Esophagus mucosa (tissue), 1 donor: Measurements from ENCODE around the gene BLM. TPM values are rescaled to one million over a fixed set of nuclear protein-coding genes. Genes with fewer than 3 reads are reported as not detected.
A peak's percentile ranks its signal among the peaks of the same experiment; 100 is the strongest.
"Not testable (repeated sequence)": the region's sequence is repeated elsewhere in the genome, so short reads cannot be mapped to it uniquely, and the experiment has no call there.

Source experiments
- ATAC-seq: fragments of 200-7000 bp; cut with Tn5 transposase; one replicate; pipeline ENCODE4 v1.9.1; 2020
- total RNA-seq: library from RNA; stranded (reverse); gene quantifications from one replicate; pipeline ENCODE4 v1.2.4, GENCODE V29; 2023
- donor health status: DM: yes; HTN: yes; CAD: no.

BLM gene
- total RNA-seq, 1 donor from 2014 or later: 4.3 TPM

- ATAC-seq: not testable (repeated sequence)
Measured at GRCh38 chr15:90740545-90740944, 23.4 kb downstream of the BLM start.

- no peak for ATAC-seq
Measured at GRCh38 chr15:90742087-90742486, 24.9 kb downstream of the BLM start.

GRCh38 chr15:90743407-90743806 lies 26.3 kb downstream of the BLM start:
- ATAC-seq: no peak

- no peak for ATAC-seq
Measured at GRCh38 chr15:90744759-90745402, 27.7 kb downstream of the BLM start.

- no peak for ATAC-seq
Measured at GRCh38 chr15:90749754-90750153, 32.6 kb downstream of the BLM start.

- ATAC-seq: no peak
Measured at GRCh38 chr15:90750186-90750585, 33.0 kb downstream of the BLM start.

- ATAC-seq: no peak
Measured at GRCh38 chr15:90751300-90751825, 34.2 kb downstream of the BLM start.

- ATAC-seq: no peak
Measured at GRCh38 chr15:90756916-90757315, 39.8 kb downstream of the BLM start.

GRCh38 chr15:90757461-90757860 lies 40.3 kb downstream of the BLM start:
- no peak for ATAC-seq

GRCh38 chr15:90760661-90761232 lies 43.6 kb downstream of the BLM start:
- ATAC-seq: no peak

GRCh38 chr15:90761629-90762028 lies 44.5 kb downstream of the BLM start:
- ATAC-seq: no peak

- ATAC-seq: peak; percentile 36
Measured at GRCh38 chr15:90762109-90762508, 45.0 kb downstream of the BLM start.

GRCh38 chr15:90763366-90764099 lies 46.4 kb downstream of the BLM start:
- ATAC-seq: no peak

GRCh38 chr15:90765531-90765930 lies 48.4 kb downstream of the BLM start:
- no peak for ATAC-seq

GRCh38 chr15:90765966-90766365 lies 48.8 kb downstream of the BLM start:
- ATAC-seq: no peak

- ATAC-seq: peak; percentile 76
Measured at GRCh38 chr15:90769375-90769774, 52.2 kb downstream of the BLM start.

GRCh38 chr15:90773485-90773884 lies 56.3 kb downstream of the BLM start:
- ATAC-seq: no peak

- peak; percentile 28 for ATAC-seq
Measured at GRCh38 chr15:90774731-90775514, 57.8 kb downstream of the BLM start.

GRCh38 chr15:90780916-90781315 lies 63.8 kb downstream of the BLM start:
- ATAC-seq: no peak

- ATAC-seq: no peak
Measured at GRCh38 chr15:90782442-90782841, 65.3 kb downstream of the BLM start.

- peak; percentile 55 for ATAC-seq
Measured at GRCh38 chr15:90787881-90788280, 70.7 kb downstream of the BLM start.

- ATAC-seq: no peak
Measured at GRCh38 chr15:90789462-90789861, 72.3 kb downstream of the BLM start.

GRCh38 chr15:90790057-90790456 lies 72.9 kb downstream of the BLM start:
- peak; percentile 11 for ATAC-seq
